Body of pancreas (tissue), 4 donors: ENCODE data around the gene NDP. TPM values are rescaled to one million over a fixed set of nuclear protein-coding genes. Genes with fewer than 3 reads are reported as not detected.

Experiments
- ATAC-seq: fragments of 150-250 bp; one replicate; pipeline ENCODE4 v1.9.1; 2016
- DNase-seq, 4 donors: peaks; one replicate each; pipeline ENCODE4 v3.0.0-alpha.2; 2019
- H3K27ac ChIP-seq, 4 donors: fragments of 200-600 bp; sonication (generic); 1 replicate in 3 of 4; 2 replicates in 1 of 4; pipeline versions ENCODE4 v1.5.1 to v1.6.1; 2016 to 2019; ENCODE audit warnings: mild to moderate bottlenecking in 1 of 4, mixed read lengths in 1 of 4, moderate library complexity in 1 of 4
- H3K27me3 ChIP-seq, 2 donors: fragments of 200-600 bp; sonication (generic); one replicate each; pipeline ENCODE4 v1.6.0; 2016; ENCODE audit warnings: mild to moderate bottlenecking in 1 of 2
- H3K36me3 ChIP-seq, 2 donors: fragments of 200-600 bp; sonication (generic); replicated peaks in 1 of 2; 2 replicates each; pipeline ENCODE4 v1.5.1; 2016; ENCODE audit warnings: low read depth in 2 of 2; ENCODE audit not compliant: insufficient read depth in 1 of 2
- H3K4me1 ChIP-seq: fragments of 200-600 bp; sonication (generic); one replicate; pipeline ENCODE4 v1.6.0; 2016
- H3K4me3 ChIP-seq, 2 donors: fragments of 200-600 bp; sonication (generic); 1 replicate in 1 of 2; 2 replicates in 1 of 2; pipeline ENCODE4 v1.5.1; 2016 to 2019
- H3K9me3 ChIP-seq, 3 donors: fragments of 200-600 bp; sonication (generic); 1 replicate in 2 of 3; 2 replicates in 1 of 3; pipeline ENCODE4 v1.5.1; 2016
- CTCF ChIP-seq, 7 experiments: fragments of 450-650 bp in 4 of 7; fragments of 200-600 bp in 3 of 7; sonication (generic) in 3 of 7; IDR thresholded peaks; one replicate each; pipeline ENCODE4 v1.5.1; 2016 to 2019; ENCODE audit warnings: antibody characterized with exemption in 7 of 7
- POLR2A ChIP-seq, 3 donors: fragments of 450-650 bp; IDR thresholded peaks; one replicate each; pipeline ENCODE4 v1.6.1; 2016; ENCODE audit warnings: antibody characterized with exemption in 3 of 3, mild to moderate bottlenecking in 2 of 3
- WGBS, 2 donors: methylation state at CpG; one replicate each; pipeline ENCODE4 v1.1.5; 2017; 5-methylcytosine and 5-hydroxymethylcytosine counted together
- intact Hi-C: fragments of 100-400 bp; cut with DNase I; formaldehyde crosslinking; loops from one replicate; pipeline ENCODE4 v1.15.1; 2023
- total RNA-seq, 2 donors: library from RNA; depleted of rRNA; stranded (reverse); fragments of >200 nt; gene quantifications; one replicate each; pipeline ENCODE4 v1.1.0, GENCODE V29; 2016

The NDP gene
- total RNA-seq, 2 donors from 2014 or later = not detected

- TF ChIP-seq CTCF (IDR thresholded peaks at IDR 0.05) (no peak), POLR2A (IDR thresholded peaks at IDR 0.05) (no peak)
- no peak overlapping the region for H3K4me3 ChIP-seq
- intact Hi-C loops = no loop called here
- no peak for ATAC-seq
- H3K27ac ChIP-seq = no peak overlapping the region
- H3K27me3 ChIP-seq = no peaks in the 10 kb centered on the region
- no peaks in the 10 kb centered on the region for H3K36me3 ChIP-seq
- no peaks in the 10 kb centered on the region for H3K4me1 ChIP-seq
- DNase-seq = no peak
- no peaks in the 10 kb centered on the region for H3K9me3 ChIP-seq
- WGBS, 2 donors = 64% methylated on average over 1 of the region's 1 CpG; no CpG with 5 or more reads in 1 of the 2 donors
Observed at GRCh38 chrX:43910012-43910411, 63.2 kb downstream of the NDP start.

- TF ChIP-seq CTCF (IDR thresholded peaks at IDR 0.05) (no peak), POLR2A (IDR thresholded peaks at IDR 0.05) (no peak)
- DNase-seq (no peak), ATAC-seq (no peak)
- Histone ChIP-seq H3K36me3 (no peaks in the 10 kb centered on the region), H3K4me3 (no peak overlapping the region), H3K4me1 (no peaks in the 10 kb centered on the region), H3K27ac (no peak overlapping the region), H3K9me3 (no peaks in the 10 kb centered on the region), H3K27me3 (no peaks in the 10 kb centered on the region)
- intact Hi-C loops = no loop called here
- 100% methylated on average over 1 of the region's 1 CpG for WGBS, 2 donors
Observed at GRCh38 chrX:43909141-43909540, 64.0 kb downstream of the NDP start.

GRCh38 chrX:43899878-43900815 lies 73.0 kb downstream of the NDP start:
- Histone ChIP-seq H3K9me3 (no peaks in the 10 kb centered on the region), H3K36me3 (no peaks in the 10 kb centered on the region), H3K4me1 (no peaks in the 10 kb centered on the region), H3K27me3 (no peaks in the 10 kb centered on the region), H3K4me3 (no peak overlapping the region), H3K27ac (no peak overlapping the region)
- DNase-seq (no peak), ATAC-seq (no peak)
- TF ChIP-seq CTCF (IDR thresholded peaks at IDR 0.05) (no peak), POLR2A (IDR thresholded peaks at IDR 0.05) (no peak)
- 60 to 75% methylated on average over 5 of the region's 5 CpGs for WGBS, 2 donors
- intact Hi-C loops = no loop called here

Other genes with a start within 250 kb of the NDP start
- 10 to 100 TPM in 1 of 2 donors, 1 to 10 TPM in 1; 5.7 to 22.4 TPM for gene MAOB, start 90.9 kb downstream of the NDP start, total RNA-seq